HUES48 (cell line): ENCODE measurements around the gene COQ8B.
A peak's percentile ranks its signal among the peaks of the same experiment; 100 is the strongest.

Source experiments
- H3K27ac ChIP-seq: one replicate; pipeline ENCODE4 v1.7.0; 2013; ENCODE audit warnings: low read depth, low read length, inconsistent platforms
- H3K27me3 ChIP-seq: 2 replicates; pipeline ENCODE4 v1.6.1; 2013; ENCODE audit warnings: mild to moderate bottlenecking, low read length; ENCODE audit not compliant: control insufficient read depth, insufficient read depth
- H3K36me3 ChIP-seq: 2 replicates; pipeline ENCODE4 v1.6.1; 2013; ENCODE audit warnings: low read length; ENCODE audit not compliant: control insufficient read depth, insufficient read depth
- H3K4me1 ChIP-seq: 2 replicates; pipeline ENCODE4 v1.6.1; 2013; ENCODE audit warnings: mild to moderate bottlenecking, low read length; ENCODE audit not compliant: control insufficient read depth, insufficient read depth
- H3K4me3 ChIP-seq: 2 replicates; pipeline ENCODE4 v1.5.1; 2013; ENCODE audit warnings: mild to moderate bottlenecking, low read depth, low read length
- H3K9ac ChIP-seq: 2 replicates; pipeline ENCODE4 v1.6.1; 2013; ENCODE audit warnings: mild to moderate bottlenecking, low read depth, low read length, moderate library complexity
- H3K9me3 ChIP-seq: 2 replicates; pipeline ENCODE4 v1.6.1; 2013; ENCODE audit warnings: low read length; ENCODE audit not compliant: control insufficient read depth, insufficient read depth

COQ8B gene

GRCh38 chr19:40716031-40716481 is 630 bp downstream of the COQ8B start:
- peak overlapping the region; percentile 93 for H3K27ac ChIP-seq
- H3K4me1 ChIP-seq, result peaks cover 12% of the 10 kb centered on the region
- no peaks in the 10 kb centered on the region for H3K9me3 ChIP-seq
- no peaks in the 10 kb centered on the region for H3K27me3 ChIP-seq
- peaks cover 19% of the 10 kb centered on the region for H3K36me3 ChIP-seq
- peak overlapping the region; percentile 74 for H3K9ac ChIP-seq
- peak overlapping the region; percentile 96 for H3K4me3 ChIP-seq

DNA sequence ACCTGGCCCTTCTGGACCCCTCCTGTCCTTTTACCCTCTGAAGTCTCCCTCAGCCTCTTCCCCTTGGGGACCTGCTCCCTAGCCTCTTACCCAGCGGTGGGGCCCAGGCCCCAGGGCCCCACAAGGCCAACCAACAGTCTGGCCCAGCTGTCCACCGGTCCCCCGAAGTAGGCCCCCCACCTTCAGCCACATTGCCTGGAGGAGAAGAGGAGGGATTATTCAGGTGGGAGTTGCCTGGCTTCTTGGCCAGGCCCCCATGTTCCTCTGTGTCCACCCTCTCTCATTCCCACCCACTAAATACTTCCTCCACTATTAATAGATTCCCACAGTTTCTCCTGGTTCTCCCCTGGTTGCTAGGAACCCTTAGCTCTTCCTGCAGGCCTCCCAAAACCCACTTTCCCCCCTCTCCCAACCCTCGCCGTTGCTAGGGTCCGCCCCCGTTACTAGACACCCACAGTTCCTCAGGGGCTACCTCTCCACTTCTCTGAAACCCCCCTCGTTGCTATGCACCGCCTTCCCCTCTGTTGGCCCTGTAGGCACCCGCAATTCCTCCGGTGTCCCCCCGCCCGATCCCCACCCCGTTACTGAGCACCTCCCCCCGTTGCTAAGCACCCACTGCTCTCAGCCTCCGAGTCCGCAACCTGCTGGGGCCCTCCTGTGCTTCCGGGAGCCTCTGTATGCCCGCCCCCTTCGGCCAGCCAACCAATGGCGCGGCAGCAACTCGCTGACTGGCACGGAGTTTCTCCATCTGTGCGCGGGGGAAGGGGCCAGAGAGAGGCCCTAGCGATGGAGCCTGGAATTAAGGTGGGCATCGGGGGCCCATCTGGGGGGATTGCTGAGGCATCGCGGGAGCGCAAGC is 2.0 kb downstream of the COQ8B start:
- Histone ChIP-seq H3K27ac (peak overlapping the region; percentile 93), H3K4me3 (peak overlapping the region; percentile 96), H3K9ac (peak overlapping the region; percentile 74), H3K36me3 (peaks cover 24% of the 10 kb centered on the region), H3K27me3 (no peaks in the 10 kb centered on the region), H3K4me1 (peaks cover 12% of the 10 kb centered on the region), H3K9me3 (no peaks in the 10 kb centered on the region)

GRCh38 chr19:40713939-40714338 is 2.7 kb downstream of the COQ8B start:
- no peaks in the 10 kb centered on the region for H3K27me3 ChIP-seq
- peak overlapping the region; percentile 96; the same call in 1 of the 2 replicates for H3K4me3 ChIP-seq
- H3K36me3 ChIP-seq, result peaks cover 31% of the 10 kb centered on the region
- H3K9me3 ChIP-seq, result no peaks in the 10 kb centered on the region
- H3K4me1 ChIP-seq, result peaks cover 10% of the 10 kb centered on the region
- H3K27ac ChIP-seq, result no peak overlapping the region
- H3K9ac ChIP-seq, result no peak overlapping the region

DNA sequence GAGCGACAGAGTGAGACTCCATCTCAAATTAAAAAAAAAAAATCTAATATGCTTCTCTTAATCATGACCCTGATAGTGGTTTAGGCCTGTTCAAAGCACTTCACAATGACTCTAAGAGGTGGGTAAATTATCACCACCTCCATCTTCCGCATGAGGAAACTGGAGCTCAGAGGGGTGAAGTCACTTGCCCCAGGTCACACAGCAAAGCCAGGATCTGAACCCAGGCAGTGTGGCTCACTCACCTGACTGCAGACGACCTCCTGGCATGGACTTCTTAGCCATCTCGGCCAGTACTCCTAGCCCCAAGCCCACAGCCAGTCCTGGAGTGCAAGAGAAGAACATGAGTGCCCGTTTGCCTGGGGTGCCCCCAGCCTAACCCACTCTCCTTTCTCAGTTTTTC is 6.9 kb downstream of the COQ8B start:
- no peak overlapping the region for H3K27ac ChIP-seq
- no peaks in the 10 kb centered on the region for H3K9me3 ChIP-seq
- no peaks in the 10 kb centered on the region for H3K27me3 ChIP-seq
- no peak overlapping the region for H3K9ac ChIP-seq
- H3K36me3 ChIP-seq, result peaks cover 62% of the 10 kb centered on the region
- H3K4me3 ChIP-seq, result no peak overlapping the region
- H3K4me1 ChIP-seq, result no peaks in the 10 kb centered on the region

- H3K4me3 ChIP-seq, result no peak overlapping the region
- H3K4me1 ChIP-seq, result no peaks in the 10 kb centered on the region; the same call in 1 of the 2 replicates
- H3K9me3 ChIP-seq, result no peaks in the 10 kb centered on the region
- H3K27me3 ChIP-seq, result no peaks in the 10 kb centered on the region
- H3K36me3 ChIP-seq, result peaks cover 71% of the 10 kb centered on the region
- H3K27ac ChIP-seq, result no peak overlapping the region
- no peak overlapping the region for H3K9ac ChIP-seq
Observed at GRCh38 chr19:40707615-40708014, 9.1 kb downstream of the COQ8B start.

DNA sequence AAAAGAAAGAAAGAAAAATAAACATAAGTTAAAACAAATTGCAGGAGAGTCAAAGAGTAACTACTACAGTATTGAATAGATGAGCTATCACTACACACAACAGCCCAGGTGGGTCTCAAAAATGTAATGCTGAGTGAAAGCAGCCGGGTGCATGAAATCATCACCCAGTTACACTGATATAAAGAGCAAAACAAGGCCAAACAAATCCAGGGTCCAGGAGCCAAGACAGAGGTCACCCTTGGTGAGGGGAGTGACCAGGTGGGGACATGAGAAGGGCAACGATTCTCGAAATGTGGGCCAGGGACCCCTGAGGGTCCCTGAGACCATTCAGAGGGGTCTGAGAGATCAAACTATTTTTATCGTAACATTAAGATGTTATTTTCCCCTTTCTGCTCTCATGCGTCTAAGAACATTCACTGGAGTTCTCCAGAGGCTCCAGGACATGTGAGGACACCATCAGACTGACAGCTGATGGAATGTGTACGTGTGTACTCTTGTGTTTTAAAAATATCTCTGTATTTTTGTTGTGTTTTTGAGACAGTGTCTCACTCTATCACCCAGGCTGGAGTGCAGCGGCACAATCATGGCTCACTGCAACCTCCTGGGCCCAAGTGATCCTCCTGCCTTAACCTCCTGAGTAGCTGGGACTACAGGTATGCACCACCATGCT is 10.6 kb downstream of the COQ8B start:
- Histone ChIP-seq H3K27me3 (no peaks in the 10 kb centered on the region), H3K27ac (no peak overlapping the region), H3K9me3 (no peaks in the 10 kb centered on the region), H3K36me3 (peaks cover 72% of the 10 kb centered on the region), H3K4me3 (no peak overlapping the region), H3K4me1 (no peaks in the 10 kb centered on the region; the same call in 1 of the 2 replicates), H3K9ac (no peak overlapping the region)

DNA sequence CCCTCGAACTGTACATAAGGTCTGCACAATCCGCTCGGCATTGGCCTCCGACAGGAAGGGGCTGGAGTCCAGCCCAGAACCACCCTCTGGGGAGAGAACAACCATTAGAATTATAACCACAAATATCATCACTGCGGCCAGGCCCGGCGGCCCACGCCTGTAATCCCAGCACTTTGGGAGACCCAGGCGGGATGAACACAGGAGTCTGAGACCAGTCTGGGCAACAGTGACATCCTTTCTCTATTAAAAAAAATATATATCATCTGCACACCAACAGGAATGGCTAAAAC is 11.4 kb downstream of the COQ8B start:
- H3K36me3 ChIP-seq, result peaks cover 75% of the 10 kb centered on the region
- no peak overlapping the region for H3K4me3 ChIP-seq
- no peak overlapping the region for H3K27ac ChIP-seq
- no peaks in the 10 kb centered on the region for H3K9me3 ChIP-seq
- no peaks in the 10 kb centered on the region for H3K27me3 ChIP-seq
- H3K9ac ChIP-seq, result no peak overlapping the region
- no peaks in the 10 kb centered on the region; the same call in 1 of the 2 replicates for H3K4me1 ChIP-seq

- Histone ChIP-seq H3K9ac (no peak overlapping the region), H3K9me3 (no peaks in the 10 kb centered on the region), H3K36me3 (peaks cover 77% of the 10 kb centered on the region), H3K4me1 (no peaks in the 10 kb centered on the region; the same call in 1 of the 2 replicates), H3K27ac (no peak overlapping the region), H3K27me3 (no peaks in the 10 kb centered on the region), H3K4me3 (no peak overlapping the region)
Observed at GRCh38 chr19:40704491-40705361, 12.0 kb downstream of the COQ8B start.

DNA sequence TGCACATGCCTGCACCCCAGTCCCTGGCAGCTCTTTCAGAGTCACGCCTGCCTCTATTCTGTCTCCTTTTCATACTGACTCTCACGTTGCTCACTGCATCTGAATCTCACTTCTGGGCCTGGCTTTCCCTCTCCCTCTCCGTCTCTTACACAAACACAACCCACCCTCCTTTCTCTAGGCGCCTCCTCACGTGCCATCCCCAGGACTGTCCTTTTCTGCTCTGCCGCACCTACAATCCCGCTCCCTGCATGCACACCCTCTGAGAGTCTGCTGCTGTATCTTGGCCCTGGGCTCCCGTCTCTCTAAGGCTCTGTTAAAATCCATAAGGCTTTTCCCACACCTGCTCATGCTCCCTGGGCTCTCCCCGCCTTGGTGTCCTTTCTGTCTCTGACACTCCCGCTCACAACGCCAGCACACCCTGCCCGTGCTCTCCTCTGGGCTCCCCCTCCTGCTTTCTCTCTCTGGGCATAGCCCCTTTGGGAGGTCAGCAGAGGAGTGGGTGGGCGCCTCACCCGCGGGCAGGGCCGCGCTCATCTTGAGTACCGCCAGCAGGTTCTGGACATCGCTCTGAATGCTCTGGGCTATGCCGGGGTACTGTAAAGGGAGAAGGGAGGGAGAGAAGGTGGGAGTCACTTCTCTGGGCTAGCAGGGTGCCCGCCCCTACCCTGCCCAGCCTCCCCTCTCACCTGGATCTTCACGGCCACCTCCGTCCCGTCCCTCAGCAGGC is 13.5 kb downstream of the COQ8B start:
- Histone ChIP-seq H3K27me3 (no peaks in the 10 kb centered on the region), H3K36me3 (peaks cover 68% of the 10 kb centered on the region), H3K4me3 (no peak overlapping the region), H3K9me3 (no peaks in the 10 kb centered on the region), H3K9ac (no peak overlapping the region), H3K27ac (no peak overlapping the region), H3K4me1 (no peaks in the 10 kb centered on the region; the same call in 1 of the 2 replicates)

DNA sequence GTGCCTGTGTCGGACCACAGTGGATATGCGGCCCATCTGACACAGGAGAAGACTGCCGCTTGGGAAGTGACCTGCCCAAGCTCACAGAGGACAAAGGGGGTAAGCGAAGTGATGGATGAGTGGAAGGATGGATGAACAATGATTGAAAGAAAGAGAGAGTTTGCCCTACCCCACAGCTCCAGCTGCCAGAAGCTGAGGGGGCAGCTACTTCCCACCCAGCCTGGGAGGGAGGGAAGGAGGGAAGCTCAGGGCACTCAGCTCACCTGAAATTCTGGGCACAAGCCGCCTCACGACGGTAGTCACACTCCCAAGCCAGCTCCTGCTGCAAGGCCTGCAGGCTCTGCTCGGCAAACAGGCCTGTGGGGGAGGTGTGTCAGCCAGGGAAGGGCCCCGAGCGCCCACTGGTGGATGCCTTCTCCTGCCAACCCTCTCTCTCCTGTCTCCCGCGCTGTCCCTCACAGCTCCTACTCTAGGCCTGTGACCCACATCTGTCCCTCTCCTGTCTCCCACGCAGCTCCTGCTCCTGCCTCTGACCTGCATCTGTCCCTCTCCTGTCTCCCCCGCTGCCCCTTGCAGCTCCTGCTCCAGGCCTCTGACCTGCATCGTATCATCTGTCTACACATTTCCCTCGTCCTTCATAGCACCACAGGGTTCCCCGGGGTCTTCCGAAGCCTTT is 14.2 kb downstream of the COQ8B start:
- H3K9ac ChIP-seq, result no peak overlapping the region
- H3K9me3 ChIP-seq, result no peaks in the 10 kb centered on the region
- no peak overlapping the region for H3K4me3 ChIP-seq
- H3K27me3 ChIP-seq, result no peaks in the 10 kb centered on the region
- peaks cover 61% of the 10 kb centered on the region for H3K36me3 ChIP-seq
- no peak overlapping the region for H3K27ac ChIP-seq
- no peaks in the 10 kb centered on the region; the same call in 1 of the 2 replicates for H3K4me1 ChIP-seq
